Measurements from ENCODE around the gene XIRP1. TPM values are rescaled to one million over a fixed set of nuclear protein-coding genes. Genes with fewer than 3 reads are reported as not detected.
A peak's percentile ranks its signal among the peaks of the same experiment; 100 is the strongest.

XIRP1 gene
- total and polyA plus RNA-seq, 4 experiments from 2014 or later, result 0.03 TPM; not detected in 3

GRCh38 chr3:39181408-39182335, 10.7 kb downstream of the XIRP1 start:
- Mint-ChIP-seq H3K36me3 (no peaks in the 10 kb centered on the region), H3K9me3 (no peaks in the 10 kb centered on the region), H3K4me3 (peak overlapping the region; percentile 58 to 85 (median 76)), H3K4me1 (peaks cover 30 to 46% (median 33%) of the 10 kb centered on the region in 4 donors), H3K27me3 (no peaks in the 10 kb centered on the region), H3K27ac (peak overlapping the region; percentile 80 to 98 (median 93))
- Histone ChIP-seq H3K27ac (ENCODE audit: low read depth, low read length) (peak overlapping the region; percentile 67), H3K4me3 (ENCODE audit: low read length in 2 of 2) (peak overlapping the region in 1 of 2 donors; percentile 54), H3K27me3 (ENCODE audit: insufficient read depth, low read length) (no peaks in the 10 kb centered on the region), H3K36me3 (ENCODE audit: insufficient read depth, low read length) (no peaks in the 10 kb centered on the region), H3K9me3 (ENCODE audit: control insufficient read depth in 1 of 2, low read length in 2 of 2) (no peaks in the 10 kb centered on the region), H3K4me1 (ENCODE audit: insufficient read depth, low read length) (peaks cover 38% of the 10 kb centered on the region)
- ChIA-PET CTCF (ENCODE audit: partially characterized antibody) (interaction anchor here (1.2 to 1.3 kb wide), 2 partner anchors 85 to 107 kb away, joined by 3 read pairs; no protein-coding TSS in a partner anchor), POLR2A (ENCODE audit: partially characterized antibody) (interaction anchor here (0.9 kb wide), 1 partner anchor 15 kb away, joined by 3 read pairs; no protein-coding TSS in a partner anchor)
- intact Hi-C loops (cut with micrococcal nuclease), result loop anchor here (2.0 kb wide), 1 partner anchor 75 kb away; the partner anchor contains the start of genes GORASP1 and TTC21A
- DNase-seq, result no peak

- H3K4me3 ChIP-seq (ENCODE audit: low read length in 2 of 2), result peak overlapping the region; percentile 39 to 54
- H3K4me3 Mint-ChIP-seq, result peak overlapping the region; percentile 79 to 92 (median 84)
- no peaks in the 10 kb centered on the region for H3K36me3 ChIP-seq (ENCODE audit: insufficient read depth, low read length)
- intact Hi-C loops (cut with micrococcal nuclease), result loop anchor here (2.0 kb wide), 1 partner anchor 74 kb away; the partner anchor contains the start of genes GORASP1 and TTC21A
- H3K4me1 ChIP-seq (ENCODE audit: insufficient read depth, low read length), result peaks cover 38% of the 10 kb centered on the region
- H3K9me3 ChIP-seq (ENCODE audit: control insufficient read depth in 1 of 2, low read length in 2 of 2), result no peaks in the 10 kb centered on the region
- H3K27me3 Mint-ChIP-seq, result no peaks in the 10 kb centered on the region
- peak overlapping the region; percentile 68 to 99 (median 96) for H3K27ac Mint-ChIP-seq
- DNase-seq, result peak; percentile 89 to 93 (median 91)
- ChIA-PET POLR2A (ENCODE audit: partially characterized antibody) (interaction anchor here (0.7 to 1.6 kb wide), 4 partner anchors 11 to 53 kb away, joined by 3 to 4 read pairs (median 4); no protein-coding TSS in a partner anchor), CTCF (ENCODE audit: partially characterized antibody) (interaction anchor here (1.2 kb wide), 1 partner anchor 84 kb away, joined by 3 read pairs; no protein-coding TSS in a partner anchor)
- peaks cover 35 to 52% (median 37%) of the 10 kb centered on the region in 4 donors for H3K4me1 Mint-ChIP-seq
- no peaks in the 10 kb centered on the region for H3K9me3 Mint-ChIP-seq
- peak overlapping the region; percentile 67 for H3K27ac ChIP-seq (ENCODE audit: low read depth, low read length)
- no peaks in the 10 kb centered on the region for H3K27me3 ChIP-seq (ENCODE audit: insufficient read depth, low read length)
- H3K36me3 Mint-ChIP-seq, result no peaks in the 10 kb centered on the region
Observed at GRCh38 chr3:39180546-39181346, 11.6 kb downstream of the XIRP1 start.

GRCh38 chr3:39180183-39180545, 12.2 kb downstream of the XIRP1 start:
- no peak for DNase-seq
- peaks cover 38% of the 10 kb centered on the region for H3K4me1 ChIP-seq (ENCODE audit: insufficient read depth, low read length)
- no peaks in the 10 kb centered on the region for H3K36me3 Mint-ChIP-seq
- no peaks in the 10 kb centered on the region for H3K27me3 ChIP-seq (ENCODE audit: insufficient read depth, low read length)
- peak overlapping the region; percentile 68 to 99 (median 95) for H3K27ac Mint-ChIP-seq
- peak overlapping the region; percentile 39 to 54 for H3K4me3 ChIP-seq (ENCODE audit: low read length in 2 of 2)
- peak overlapping the region; percentile 54 for H3K27ac ChIP-seq (ENCODE audit: low read depth, low read length)
- no peaks in the 10 kb centered on the region for H3K36me3 ChIP-seq (ENCODE audit: insufficient read depth, low read length)
- peaks cover 35 to 52% (median 38%) of the 10 kb centered on the region in 4 donors for H3K4me1 Mint-ChIP-seq
- intact Hi-C loops (cut with micrococcal nuclease), result loop anchor here (2.0 kb wide), 1 partner anchor 73 kb away; the partner anchor contains the start of genes GORASP1 and TTC21A
- H3K4me3 Mint-ChIP-seq, result peak overlapping the region; percentile 72 to 92 (median 82)
- H3K9me3 Mint-ChIP-seq, result no peaks in the 10 kb centered on the region
- ChIA-PET CTCF (ENCODE audit: partially characterized antibody) (interaction anchor here (0.9 kb wide), 1 partner anchor 111 kb away, joined by 3 read pairs; no protein-coding TSS in a partner anchor), POLR2A (ENCODE audit: partially characterized antibody) (interaction anchor here (0.7 to 1.6 kb wide), 3 partner anchors 10 to 52 kb away, joined by 3 to 4 read pairs (median 4); no protein-coding TSS in a partner anchor)
- H3K27me3 Mint-ChIP-seq, result no peaks in the 10 kb centered on the region
- no peaks in the 10 kb centered on the region for H3K9me3 ChIP-seq (ENCODE audit: control insufficient read depth in 1 of 2, low read length in 2 of 2)

GRCh38 chr3:39178553-39178952, 13.8 kb downstream of the XIRP1 start:
- ChIA-PET CTCF (ENCODE audit: partially characterized antibody) (interaction anchor here (1.0 to 1.8 kb wide), 9 partner anchors 10 to 114 kb away, joined by 3 to 10 read pairs (median 6); no protein-coding TSS in a partner anchor), POLR2A (ENCODE audit: partially characterized antibody) (interaction anchor here (1.1 to 2.4 kb wide), 5 partner anchors 13 to 120 kb away, joined by 3 to 13 read pairs (median 3); partner anchors contain the start of genes GORASP1 and TTC21A)
- Histone ChIP-seq H3K27me3 (ENCODE audit: insufficient read depth, low read length) (no peaks in the 10 kb centered on the region), H3K9me3 (ENCODE audit: control insufficient read depth in 1 of 2, low read length in 2 of 2) (no peaks in the 10 kb centered on the region), H3K27ac (ENCODE audit: low read depth, low read length) (peak overlapping the region; percentile 63), H3K4me1 (ENCODE audit: insufficient read depth, low read length) (peaks cover 38% of the 10 kb centered on the region), H3K4me3 (ENCODE audit: low read length in 2 of 2) (peak overlapping the region in 1 of 2 donors; percentile 71), H3K36me3 (ENCODE audit: insufficient read depth, low read length) (no peaks in the 10 kb centered on the region)
- intact Hi-C loops (cut with micrococcal nuclease), result no loop called here
- Mint-ChIP-seq H3K27ac (peak overlapping the region; percentile 37 to 99 (median 82)), H3K4me3 (peak overlapping the region; percentile 47 to 91 (median 70)), H3K9me3 (peaks cover 0 to 2% (median 0%) of the 10 kb centered on the region in 8 donors), H3K36me3 (no peaks in the 10 kb centered on the region), H3K27me3 (no peaks in the 10 kb centered on the region), H3K4me1 (peaks cover 35 to 52% (median 39%) of the 10 kb centered on the region in 4 donors)
- DNase-seq, result no peak

GRCh38 chr3:39177708-39178332, 14.6 kb downstream of the XIRP1 start:
- H3K9me3 ChIP-seq (ENCODE audit: control insufficient read depth in 1 of 2, low read length in 2 of 2), result no peaks in the 10 kb centered on the region
- peaks cover 38% of the 10 kb centered on the region for H3K4me1 ChIP-seq (ENCODE audit: insufficient read depth, low read length)
- Mint-ChIP-seq H3K36me3 (no peaks in the 10 kb centered on the region), H3K27me3 (no peaks in the 10 kb centered on the region), H3K9me3 (peaks cover 0 to 2% (median 0%) of the 10 kb centered on the region in 8 donors), H3K4me3 (peak overlapping the region; percentile 78 to 91 (median 82)), H3K27ac (peak overlapping the region; percentile 68 to 97 (median 95)), H3K4me1 (peaks cover 32 to 52% (median 39%) of the 10 kb centered on the region in 4 donors)
- peak; percentile 49 to 71 (median 57) for DNase-seq
- H3K27ac ChIP-seq (ENCODE audit: low read depth, low read length), result peak overlapping the region; percentile 63
- peak overlapping the region; percentile 50 to 71 for H3K4me3 ChIP-seq (ENCODE audit: low read length in 2 of 2)
- no peaks in the 10 kb centered on the region for H3K36me3 ChIP-seq (ENCODE audit: insufficient read depth, low read length)
- no peaks in the 10 kb centered on the region for H3K27me3 ChIP-seq (ENCODE audit: insufficient read depth, low read length)
- POLR2A ChIA-PET (ENCODE audit: partially characterized antibody), result interaction anchor here (1.1 to 2.4 kb wide), 6 partner anchors 10 to 119 kb away, joined by 3 to 13 read pairs (median 4); partner anchors contain the start of genes GORASP1 and TTC21A
- intact Hi-C loops (cut with micrococcal nuclease), result no loop called here
- CTCF ChIA-PET (ENCODE audit: partially characterized antibody), result interaction anchor here (0.9 to 1.8 kb wide), 12 partner anchors 9 to 115 kb away, joined by 3 to 10 read pairs (median 4); no protein-coding TSS in a partner anchor

Measured in CD4-positive, alpha-beta memory T cell (primary cell).